AG09319 (cell line): ENCODE data around the gene APOE.

Experiments
- DNase-seq: peaks from one replicate; pipeline ENCODE4 v3.0.0-alpha.2; 2010; ENCODE audit warnings: low read depth; ENCODE audit errors: extremely low read depth
- TF ChIP-seq, protein P1 (sequence below): IDR thresholded peaks from 2 replicates; pipeline ENCODE4 v1.5.1; 2011; ENCODE audit warnings: low read depth, mild to moderate bottlenecking, inconsistent platforms, low read length, moderate library complexity

The APOE gene

DNA sequence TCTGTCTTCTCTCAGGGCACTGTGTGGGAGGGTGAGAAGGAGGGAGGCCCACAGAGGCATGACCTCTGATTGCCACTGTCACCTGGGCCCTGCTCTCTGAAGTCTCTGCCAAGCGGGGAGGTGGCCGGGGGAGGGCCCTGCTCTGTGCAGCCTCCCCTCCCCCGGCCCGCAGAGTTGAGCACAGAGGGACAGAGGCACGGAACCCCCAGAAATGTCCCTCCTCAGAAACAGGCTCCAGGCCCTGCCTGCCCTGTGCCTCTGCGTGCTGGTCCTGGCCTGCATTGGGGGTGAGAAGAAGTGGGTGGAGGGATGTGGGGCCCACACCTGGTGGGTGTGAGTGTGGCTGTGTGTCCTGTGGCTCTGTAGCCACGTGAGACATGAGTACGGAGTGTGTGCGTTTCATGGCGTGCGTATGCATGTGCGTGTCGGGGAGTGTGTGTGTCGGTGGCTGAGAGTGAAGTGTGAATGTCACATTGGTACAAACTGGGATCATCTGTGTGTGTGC is 36.5 kb downstream of the APOE start, which contains the start of gene APOC4:
TSS of gene APOC4 (plus strand) at position 171 of the 505 bp plus-strand sequence. CDS start at position 212, 41 bp downstream.
- TF ChIP-seq, protein P1, sequence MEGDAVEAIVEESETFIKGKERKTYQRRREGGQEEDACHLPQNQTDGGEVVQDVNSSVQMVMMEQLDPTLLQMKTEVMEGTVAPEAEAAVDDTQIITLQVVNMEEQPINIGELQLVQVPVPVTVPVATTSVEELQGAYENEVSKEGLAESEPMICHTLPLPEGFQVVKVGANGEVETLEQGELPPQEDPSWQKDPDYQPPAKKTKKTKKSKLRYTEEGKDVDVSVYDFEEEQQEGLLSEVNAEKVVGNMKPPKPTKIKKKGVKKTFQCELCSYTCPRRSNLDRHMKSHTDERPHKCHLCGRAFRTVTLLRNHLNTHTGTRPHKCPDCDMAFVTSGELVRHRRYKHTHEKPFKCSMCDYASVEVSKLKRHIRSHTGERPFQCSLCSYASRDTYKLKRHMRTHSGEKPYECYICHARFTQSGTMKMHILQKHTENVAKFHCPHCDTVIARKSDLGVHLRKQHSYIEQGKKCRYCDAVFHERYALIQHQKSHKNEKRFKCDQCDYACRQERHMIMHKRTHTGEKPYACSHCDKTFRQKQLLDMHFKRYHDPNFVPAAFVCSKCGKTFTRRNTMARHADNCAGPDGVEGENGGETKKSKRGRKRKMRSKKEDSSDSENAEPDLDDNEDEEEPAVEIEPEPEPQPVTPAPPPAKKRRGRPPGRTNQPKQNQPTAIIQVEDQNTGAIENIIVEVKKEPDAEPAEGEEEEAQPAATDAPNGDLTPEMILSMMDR, result no peak
- DNase-seq, result no peak

DNA sequence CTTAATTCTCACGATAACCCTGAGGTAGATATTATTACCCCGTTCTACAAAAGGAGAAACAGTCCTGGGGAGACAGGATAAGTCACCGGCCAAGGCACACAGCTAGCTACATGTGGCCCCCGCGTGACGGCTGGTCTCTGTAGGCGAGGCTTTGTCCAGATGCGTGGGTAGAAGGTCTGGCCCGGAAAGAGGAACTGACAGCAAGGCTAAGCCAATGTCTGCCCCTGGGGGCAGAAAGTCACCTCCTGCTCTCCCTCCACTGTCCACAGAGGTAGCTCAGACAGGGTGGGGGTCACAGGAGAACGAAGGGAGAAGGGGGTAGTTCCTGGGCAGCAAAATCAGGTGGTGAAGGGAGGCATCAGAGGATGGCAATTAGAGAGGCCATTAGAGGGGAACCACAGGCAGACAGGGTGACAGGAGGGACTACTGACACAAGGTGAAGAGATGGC is 38.2 kb downstream of the APOE start:
- TF ChIP-seq, protein P1, result no peak
- DNase-seq, result no peak

DNA sequence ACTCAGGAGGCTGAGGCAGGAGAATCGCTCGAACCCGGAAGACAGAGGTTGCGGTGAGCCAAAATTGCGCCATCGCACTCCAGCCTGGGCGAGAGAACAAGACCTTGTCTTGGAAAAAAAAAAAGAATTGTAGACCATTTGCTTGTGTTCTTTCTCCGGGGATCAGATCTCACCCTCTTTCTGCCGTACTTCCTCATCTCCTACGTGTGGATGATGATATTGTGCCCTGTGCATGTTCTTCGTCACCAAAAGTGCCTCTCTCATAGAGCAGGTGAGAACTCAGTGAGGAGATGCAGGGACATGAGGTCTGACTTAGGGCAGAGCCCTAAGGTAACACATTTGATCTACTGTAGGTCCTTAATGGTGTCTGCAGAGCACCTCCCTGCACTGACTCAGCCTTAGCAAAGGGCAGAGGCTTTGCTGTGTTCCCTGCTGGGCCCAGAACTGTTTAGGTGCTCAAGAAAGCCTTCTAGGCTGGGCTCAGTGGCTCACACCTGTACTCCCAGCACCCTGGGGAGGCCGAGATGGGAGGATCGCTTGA is 41.5 kb downstream of the APOE start:
- TF ChIP-seq, protein P1, result no peak
- DNase-seq, result no peak

DNA sequence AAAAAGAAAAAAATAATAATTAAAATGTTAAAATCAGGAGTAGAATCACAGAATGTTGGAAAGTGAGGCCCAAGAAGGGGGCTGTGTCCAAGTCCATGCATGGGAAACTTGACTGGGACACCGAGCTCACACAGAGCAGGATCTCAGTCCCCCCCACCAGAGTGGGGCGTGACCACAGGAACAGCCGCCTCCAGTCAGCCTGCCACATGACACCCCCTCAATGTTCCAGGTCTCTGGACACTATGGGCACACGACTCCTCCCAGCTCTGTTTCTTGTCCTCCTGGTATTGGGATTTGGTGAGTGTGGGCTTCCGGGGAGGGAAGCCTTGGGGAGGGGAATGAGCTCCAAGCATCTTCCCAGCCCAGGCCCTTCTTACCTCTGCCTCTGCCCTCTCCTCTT is 42.6 kb downstream of the APOE start:
- no peak for DNase-seq
- TF ChIP-seq, protein P1, result no peak

DNA sequence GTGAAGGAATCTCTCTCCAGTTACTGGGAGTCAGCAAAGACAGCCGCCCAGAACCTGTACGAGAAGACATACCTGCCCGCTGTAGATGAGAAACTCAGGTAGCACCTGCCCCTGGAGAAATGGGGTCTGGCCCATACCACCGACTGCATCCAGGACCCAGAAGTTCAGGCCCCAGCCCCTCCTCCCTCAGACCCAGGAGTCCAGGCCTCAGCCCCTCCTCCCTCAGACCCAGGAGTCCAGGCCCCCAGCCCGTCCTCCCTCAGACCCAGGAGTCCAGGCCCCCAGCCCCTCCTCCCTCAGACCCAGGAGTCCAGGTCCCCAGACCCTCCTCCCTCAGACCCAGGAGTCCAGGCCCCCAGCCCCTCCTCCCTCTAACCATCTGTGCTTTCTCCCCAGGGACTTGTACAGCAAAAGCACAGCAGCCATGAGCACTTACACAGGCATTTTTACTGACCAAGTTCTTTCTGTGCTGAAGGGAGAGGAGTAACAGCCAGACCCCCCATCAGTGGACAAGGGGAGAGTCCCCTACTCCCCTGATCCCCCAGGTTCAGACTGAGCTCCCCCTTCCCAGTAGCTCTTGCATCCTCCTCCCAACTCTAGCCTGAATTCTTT is 43.3 kb downstream of the APOE start:
- TF ChIP-seq, protein P1, result no peak

DNA sequence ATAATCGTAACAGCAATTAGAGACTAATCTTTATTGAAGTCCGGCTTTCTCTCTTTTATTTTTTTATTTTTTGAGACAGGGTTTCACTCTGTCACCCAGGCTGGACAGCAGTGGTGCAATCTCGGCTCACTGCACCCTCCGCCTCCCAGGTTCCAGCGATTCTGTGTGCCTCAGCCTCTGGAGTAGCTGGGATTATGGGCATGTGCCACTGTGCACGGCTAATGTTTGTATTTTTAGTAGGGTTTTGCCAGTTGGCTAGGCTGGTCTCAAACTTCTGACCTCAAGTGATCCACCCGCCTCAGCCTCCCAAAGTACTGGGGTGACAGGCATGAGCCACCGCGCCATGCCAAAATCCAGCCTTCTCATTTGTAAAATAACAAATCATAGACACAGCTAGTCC is 44.0 kb downstream of the APOE start:
- TF ChIP-seq, protein P1, result no peak
- no peak for DNase-seq

More for the DNA sequence above, 43.3 kb downstream of the APOE start:
- no peak for DNase-seq

DNA sequence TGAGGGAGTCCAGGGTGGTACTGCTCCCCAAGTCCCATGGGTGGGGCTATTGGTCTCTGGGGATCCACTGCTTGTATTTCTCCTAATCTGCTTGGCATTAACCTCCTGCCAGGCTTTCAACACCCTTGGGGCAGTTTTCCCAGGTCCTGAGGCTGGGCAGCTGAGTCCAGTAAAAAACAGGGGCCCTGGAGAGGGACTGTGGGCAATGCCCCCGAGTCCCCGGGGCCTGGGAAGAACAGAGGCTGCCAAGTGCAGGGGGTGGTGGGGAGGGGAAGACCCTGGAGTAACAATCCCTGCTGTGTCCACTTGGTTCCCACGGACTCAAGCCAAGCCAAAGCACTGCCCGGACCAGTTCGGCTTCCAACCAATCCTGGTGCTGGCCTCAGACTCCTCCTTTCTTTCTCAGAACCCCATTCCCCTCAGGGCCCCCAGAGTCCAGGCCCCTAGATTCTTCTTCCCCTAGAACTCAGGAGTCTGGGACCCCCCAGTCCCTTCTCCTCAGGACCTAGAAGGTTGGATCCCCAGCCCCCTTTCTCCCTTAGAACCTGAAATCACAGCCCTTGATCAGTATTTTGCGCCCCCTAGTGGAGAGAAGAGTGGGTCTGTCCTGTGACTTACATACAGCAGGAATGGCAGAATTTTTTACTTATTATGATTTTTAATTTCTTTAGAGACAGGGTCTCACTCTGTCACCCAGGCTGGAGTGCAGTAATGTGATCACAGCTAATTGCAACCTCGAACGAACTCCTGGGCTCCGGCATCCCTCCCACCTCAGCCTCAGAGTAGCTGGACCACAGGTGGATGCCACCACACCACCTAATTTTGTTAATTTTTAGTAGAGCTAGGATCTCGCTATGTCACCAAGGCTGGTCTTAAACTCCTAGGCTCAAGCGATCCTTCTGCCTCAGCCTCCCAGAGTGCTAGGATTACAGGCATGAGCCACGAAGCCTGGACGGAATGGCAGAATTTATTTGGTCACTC is 45.9 kb downstream of the APOE start:
- peak; percentile 58 for DNase-seq
- TF ChIP-seq, protein P1, result peak; percentile 85
